Mammary epithelial cell (primary cell): ENCODE measurements around the gene TESMIN.

Source experiments
- EZH2 ChIP-seq: IDR thresholded peaks from 2 replicates; pipeline ENCODE4 v1.6.1; 2012; ENCODE audit warnings: low read length, inconsistent platforms, borderline replicate concordance
- TF ChIP-seq, protein P1 (sequence below), 2 donors: IDR thresholded peaks in 1 of 2; conservative IDR thresholded peaks in 1 of 2; 2 replicates each; pipeline ENCODE4 v1.5.1; 2011 to 2012; ENCODE audit warnings: inconsistent platforms in 2 of 2, low read length in 2 of 2, mild to moderate bottlenecking in 2 of 2, control low read depth in 1 of 2, low read depth in 1 of 2; ENCODE audit not compliant: insufficient read depth in 1 of 2; ENCODE audit errors: extremely low read depth in 1 of 2

DNA sequence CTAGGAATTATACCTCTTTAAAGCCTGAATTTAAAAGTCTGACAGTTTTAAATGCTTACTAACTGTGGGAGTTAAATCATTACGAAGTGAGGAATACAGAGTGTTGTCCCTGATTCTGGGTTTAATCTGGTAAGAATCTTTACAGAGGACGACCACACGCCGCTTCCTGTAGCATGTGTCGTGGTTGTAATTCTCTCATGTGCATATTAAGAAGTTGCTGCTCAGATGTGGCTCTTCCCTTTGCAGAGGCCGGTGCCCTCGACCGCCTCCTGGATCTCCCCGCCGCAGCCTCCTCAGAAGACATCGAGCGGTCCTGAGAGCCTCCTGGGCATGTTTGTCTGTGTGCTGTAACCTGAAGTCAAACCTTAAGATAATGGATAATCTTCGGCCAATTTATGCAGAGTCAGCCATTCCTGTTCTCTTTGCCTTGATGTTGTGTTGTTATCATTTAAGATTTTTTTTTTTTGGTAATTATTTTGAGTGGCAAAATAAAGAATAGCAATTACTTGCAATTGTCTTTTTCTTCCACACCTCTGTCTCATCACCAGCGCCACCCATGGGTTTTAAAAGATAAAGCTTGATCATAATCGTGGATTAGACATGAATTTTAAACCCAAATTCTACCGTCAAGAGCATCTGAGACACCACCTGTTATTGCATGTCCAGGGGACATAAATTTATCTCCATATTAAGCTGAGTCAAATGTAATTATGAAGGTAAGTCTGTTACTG, 60.5 kb downstream of the TESMIN start:
- TF ChIP-seq, protein P1, sequence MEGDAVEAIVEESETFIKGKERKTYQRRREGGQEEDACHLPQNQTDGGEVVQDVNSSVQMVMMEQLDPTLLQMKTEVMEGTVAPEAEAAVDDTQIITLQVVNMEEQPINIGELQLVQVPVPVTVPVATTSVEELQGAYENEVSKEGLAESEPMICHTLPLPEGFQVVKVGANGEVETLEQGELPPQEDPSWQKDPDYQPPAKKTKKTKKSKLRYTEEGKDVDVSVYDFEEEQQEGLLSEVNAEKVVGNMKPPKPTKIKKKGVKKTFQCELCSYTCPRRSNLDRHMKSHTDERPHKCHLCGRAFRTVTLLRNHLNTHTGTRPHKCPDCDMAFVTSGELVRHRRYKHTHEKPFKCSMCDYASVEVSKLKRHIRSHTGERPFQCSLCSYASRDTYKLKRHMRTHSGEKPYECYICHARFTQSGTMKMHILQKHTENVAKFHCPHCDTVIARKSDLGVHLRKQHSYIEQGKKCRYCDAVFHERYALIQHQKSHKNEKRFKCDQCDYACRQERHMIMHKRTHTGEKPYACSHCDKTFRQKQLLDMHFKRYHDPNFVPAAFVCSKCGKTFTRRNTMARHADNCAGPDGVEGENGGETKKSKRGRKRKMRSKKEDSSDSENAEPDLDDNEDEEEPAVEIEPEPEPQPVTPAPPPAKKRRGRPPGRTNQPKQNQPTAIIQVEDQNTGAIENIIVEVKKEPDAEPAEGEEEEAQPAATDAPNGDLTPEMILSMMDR (conservative IDR thresholded peaks at IDR 0.05 in 1 of 2, IDR thresholded peaks at IDR 0.05 in 1 of 2; ENCODE audit: extremely low read depth in 1 of 2, insufficient read depth in 1 of 2, low read depth in 1 of 2, low read length in 2 of 2): peak in 1 of 2 donors; percentile 7
- no peak for TF ChIP-seq EZH2
